Osteocyte (in vitro differentiated cells): ENCODE measurements around the gene TGIF1. TPM values are rescaled to one million over a fixed set of nuclear protein-coding genes. Genes with fewer than 3 reads are reported as not detected.

Source experiments
- DNase-seq: peaks from one replicate; pipeline ENCODE4 v3.0.0; 2021; ENCODE audit warnings: mixed read lengths; ENCODE audit not compliant: unreplicated experiment; ENCODE audit errors: extremely low spot score
- H3K27ac Mint-ChIP-seq: one replicate; pipeline ENCODE4 v1.8.0; 2021; ENCODE audit warnings: mild to moderate bottlenecking, mixed read lengths; ENCODE audit not compliant: unreplicated experiment
- H3K27me3 Mint-ChIP-seq: one replicate; pipeline ENCODE4 v1.8.0; 2021; ENCODE audit warnings: mixed read lengths; ENCODE audit not compliant: unreplicated experiment
- H3K36me3 Mint-ChIP-seq: one replicate; pipeline ENCODE4 v1.8.0; 2021; ENCODE audit warnings: mixed read lengths; ENCODE audit not compliant: unreplicated experiment
- H3K4me1 Mint-ChIP-seq: one replicate; pipeline ENCODE4 v1.8.0; 2021; ENCODE audit warnings: mixed read lengths; ENCODE audit not compliant: unreplicated experiment
- H3K4me3 Mint-ChIP-seq: one replicate; pipeline ENCODE4 v1.8.0; 2021; ENCODE audit warnings: mild to moderate bottlenecking, moderate library complexity, mixed read lengths; ENCODE audit not compliant: unreplicated experiment
- H3K9me3 Mint-ChIP-seq: one replicate; pipeline ENCODE4 v1.8.0; 2021; ENCODE audit warnings: mixed read lengths; ENCODE audit not compliant: unreplicated experiment
- total RNA-seq: library from RNA; stranded (reverse); gene quantifications from 2 replicates; pipeline ENCODE4 v1.2.1, GENCODE V29; 2021
- TF ChIP-seq, protein P1 (sequence below): fragments of 200-600 bp; sonication (generic); IDR thresholded peaks from 2 replicates; pipeline ENCODE4 v1.5.0; 2021; ENCODE audit warnings: antibody characterized with exemption, mild to moderate bottlenecking, moderate library complexity

The TGIF1 gene
- total RNA-seq, 1 donor from 2014 or later, result 83.0 TPM

DNA sequence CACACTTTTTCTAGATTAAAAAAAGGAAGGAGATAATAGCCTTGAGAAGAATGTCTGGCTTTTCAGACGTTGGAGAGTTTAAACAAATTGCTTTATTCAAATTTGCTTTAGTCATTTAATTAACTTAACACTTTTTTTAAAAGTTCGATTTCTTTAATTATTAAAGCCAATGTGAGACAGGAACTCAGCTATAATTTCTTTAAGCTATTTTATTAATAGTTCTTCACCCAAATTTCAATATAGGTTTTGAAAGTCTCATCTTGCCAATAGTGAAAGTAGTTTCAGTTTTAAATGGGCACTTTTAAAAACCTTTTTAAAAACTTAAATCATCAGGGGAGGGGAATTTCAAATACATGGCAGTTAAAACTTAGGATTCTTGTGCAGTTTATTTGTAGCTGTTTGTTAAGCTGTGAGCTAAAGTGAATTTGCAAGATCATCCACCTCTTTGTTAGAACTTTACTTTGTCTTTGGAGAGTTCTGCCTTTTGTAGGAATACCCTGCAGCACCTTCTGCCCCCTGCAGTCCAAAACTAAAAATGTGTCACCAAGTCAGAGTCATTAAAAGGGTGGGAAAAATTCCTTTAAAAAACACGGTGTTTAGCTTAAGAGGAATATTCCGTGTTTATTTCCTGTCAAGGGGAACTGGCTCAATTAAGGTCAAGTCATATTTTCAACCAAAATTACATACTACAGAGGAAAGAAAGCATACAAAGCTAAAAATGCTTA, 4.6 kb downstream of the TGIF1 start:
- TF ChIP-seq, protein P1, sequence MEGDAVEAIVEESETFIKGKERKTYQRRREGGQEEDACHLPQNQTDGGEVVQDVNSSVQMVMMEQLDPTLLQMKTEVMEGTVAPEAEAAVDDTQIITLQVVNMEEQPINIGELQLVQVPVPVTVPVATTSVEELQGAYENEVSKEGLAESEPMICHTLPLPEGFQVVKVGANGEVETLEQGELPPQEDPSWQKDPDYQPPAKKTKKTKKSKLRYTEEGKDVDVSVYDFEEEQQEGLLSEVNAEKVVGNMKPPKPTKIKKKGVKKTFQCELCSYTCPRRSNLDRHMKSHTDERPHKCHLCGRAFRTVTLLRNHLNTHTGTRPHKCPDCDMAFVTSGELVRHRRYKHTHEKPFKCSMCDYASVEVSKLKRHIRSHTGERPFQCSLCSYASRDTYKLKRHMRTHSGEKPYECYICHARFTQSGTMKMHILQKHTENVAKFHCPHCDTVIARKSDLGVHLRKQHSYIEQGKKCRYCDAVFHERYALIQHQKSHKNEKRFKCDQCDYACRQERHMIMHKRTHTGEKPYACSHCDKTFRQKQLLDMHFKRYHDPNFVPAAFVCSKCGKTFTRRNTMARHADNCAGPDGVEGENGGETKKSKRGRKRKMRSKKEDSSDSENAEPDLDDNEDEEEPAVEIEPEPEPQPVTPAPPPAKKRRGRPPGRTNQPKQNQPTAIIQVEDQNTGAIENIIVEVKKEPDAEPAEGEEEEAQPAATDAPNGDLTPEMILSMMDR, result peak; percentile 79
- Mint-ChIP-seq H3K4me3 (peak overlapping the region; percentile 94), H3K36me3 (peaks cover 31% of the 10 kb centered on the region), H3K27me3 (no peaks in the 10 kb centered on the region), H3K9me3 (no peaks in the 10 kb centered on the region), H3K27ac (peak overlapping the region; percentile 98), H3K4me1 (peaks cover 61% of the 10 kb centered on the region)
- no peak for DNase-seq

DNA sequence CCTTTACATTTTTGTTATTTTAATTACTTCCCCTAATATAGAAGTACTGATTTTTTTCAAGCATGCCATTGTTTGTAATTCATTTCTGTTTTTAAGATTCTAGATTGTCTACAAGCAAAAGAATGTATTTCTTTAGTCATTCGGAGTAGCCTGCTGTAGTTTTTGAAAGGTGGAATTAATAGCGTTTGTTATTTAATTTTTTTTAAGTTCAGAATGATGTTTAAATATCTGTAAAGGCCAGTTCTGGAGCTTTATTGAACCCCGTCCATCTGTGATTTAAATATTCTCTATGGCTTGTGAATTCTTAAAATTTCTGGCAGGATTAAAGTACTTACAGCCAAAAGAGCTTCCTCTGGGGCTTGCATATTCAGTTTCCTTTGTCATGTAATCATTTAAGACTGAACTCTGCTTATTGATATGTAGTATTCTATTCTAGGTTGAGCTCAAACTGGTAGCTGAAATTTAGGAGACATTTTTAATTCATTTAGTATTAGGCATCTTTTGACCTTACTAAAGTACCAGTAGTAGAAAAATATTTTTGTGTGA, 5.2 kb downstream of the TGIF1 start:
- Mint-ChIP-seq H3K36me3 (peaks cover 32% of the 10 kb centered on the region), H3K4me1 (peaks cover 61% of the 10 kb centered on the region), H3K4me3 (peak overlapping the region; percentile 94), H3K27ac (peak overlapping the region; percentile 98), H3K9me3 (no peaks in the 10 kb centered on the region), H3K27me3 (no peaks in the 10 kb centered on the region)
- DNase-seq, result no peak
- TF ChIP-seq, protein P1, result peak; percentile 6

DNA sequence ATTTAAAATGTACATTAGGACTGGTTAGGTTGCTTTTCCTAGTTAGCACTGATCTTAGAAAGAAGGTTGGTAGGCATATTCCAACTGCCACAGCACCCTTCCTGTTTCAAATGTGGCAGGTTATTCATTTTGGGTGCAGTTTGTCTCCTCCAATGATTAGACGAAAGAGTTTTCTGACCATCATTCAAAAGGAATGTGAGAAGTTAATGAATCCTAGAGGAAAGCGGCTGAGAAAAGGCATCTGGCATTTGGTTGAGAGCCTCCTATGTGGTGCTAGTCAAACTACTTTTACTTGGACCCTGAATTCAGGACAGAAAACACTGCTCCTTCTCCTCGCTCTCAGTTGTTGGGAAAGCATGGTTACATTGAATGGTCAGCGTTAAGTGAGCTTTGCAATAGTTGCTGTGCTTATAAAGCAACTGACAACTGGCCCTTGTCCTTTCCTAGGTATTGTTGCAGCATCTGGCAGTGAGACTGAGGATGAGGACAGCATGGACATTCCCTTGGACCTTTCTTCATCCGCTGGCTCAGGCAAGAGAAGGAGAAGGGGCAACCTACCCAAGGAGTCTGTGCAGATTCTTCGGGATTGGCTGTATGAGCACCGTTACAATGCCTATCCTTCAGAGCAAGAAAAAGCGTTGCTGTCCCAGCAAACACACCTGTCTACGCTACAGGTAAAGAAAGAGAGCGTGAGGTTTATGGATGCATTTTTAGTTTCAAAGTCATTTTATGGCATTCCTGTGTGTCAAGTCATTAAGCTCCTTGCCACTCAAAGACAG, 6.1 kb downstream of the TGIF1 start:
- no peak for DNase-seq
- Mint-ChIP-seq H3K27ac (peak overlapping the region; percentile 98), H3K4me1 (peaks cover 61% of the 10 kb centered on the region), H3K36me3 (peaks cover 40% of the 10 kb centered on the region), H3K4me3 (peak overlapping the region; percentile 94), H3K9me3 (peaks cover 5% of the 10 kb centered on the region), H3K27me3 (no peaks in the 10 kb centered on the region)
- TF ChIP-seq, protein P1, result no peak

DNA sequence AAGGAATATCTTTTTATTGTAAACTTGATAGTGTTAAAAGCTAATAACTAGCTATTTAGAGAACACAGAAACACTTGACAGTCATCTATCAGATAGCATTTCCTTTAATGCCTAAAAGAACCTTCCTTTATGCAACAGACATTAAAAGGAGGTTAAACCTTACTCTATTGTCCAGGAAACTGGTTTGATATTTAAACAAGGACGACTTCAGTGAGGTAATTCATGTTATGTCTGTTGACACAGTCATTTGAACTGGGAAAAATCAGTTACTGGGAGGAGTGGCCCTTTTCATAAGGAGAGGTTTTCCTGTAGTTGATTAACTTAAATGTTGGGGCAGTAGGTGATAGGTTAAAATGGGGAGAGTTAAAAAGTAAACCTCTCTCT, 6.7 kb downstream of the TGIF1 start:
- Mint-ChIP-seq H3K4me3 (no peak overlapping the region), H3K4me1 (peaks cover 62% of the 10 kb centered on the region), H3K27me3 (no peaks in the 10 kb centered on the region), H3K27ac (no peak overlapping the region), H3K36me3 (peaks cover 46% of the 10 kb centered on the region), H3K9me3 (peaks cover 11% of the 10 kb centered on the region)
- DNase-seq, result no peak
- TF ChIP-seq, protein P1, result no peak

DNA sequence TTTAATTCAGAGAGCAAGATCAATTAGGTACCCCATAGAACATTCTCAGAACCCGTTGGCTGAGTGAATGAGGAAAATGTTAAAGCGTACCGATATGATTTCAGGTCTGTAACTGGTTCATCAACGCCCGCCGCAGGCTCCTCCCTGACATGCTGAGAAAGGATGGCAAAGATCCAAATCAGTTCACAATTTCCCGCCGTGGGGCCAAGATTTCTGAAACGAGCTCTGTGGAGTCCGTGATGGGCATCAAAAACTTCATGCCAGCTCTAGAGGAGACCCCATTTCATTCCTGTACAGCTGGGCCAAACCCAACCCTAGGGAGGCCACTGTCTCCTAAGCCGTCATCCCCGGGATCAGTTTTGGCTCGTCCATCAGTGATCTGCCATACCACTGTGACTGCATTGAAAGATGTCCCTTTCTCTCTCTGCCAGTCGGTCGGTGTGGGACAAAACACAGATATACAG, 7.3 kb downstream of the TGIF1 start:
- Mint-ChIP-seq H3K27ac (peak overlapping the region; percentile 44), H3K36me3 (peaks cover 52% of the 10 kb centered on the region), H3K4me3 (no peak overlapping the region), H3K4me1 (peaks cover 68% of the 10 kb centered on the region), H3K9me3 (peaks cover 12% of the 10 kb centered on the region), H3K27me3 (no peaks in the 10 kb centered on the region)
- DNase-seq, result no peak
- TF ChIP-seq, protein P1, result no peak
